ENCODE results near the gene ZNF710. TPM values are rescaled to one million over a fixed set of nuclear protein-coding genes. Genes with fewer than 3 reads are reported as not detected.
A peak's percentile ranks its signal among the peaks of the same experiment; 100 is the strongest.
"Not testable (repeated sequence)": the region's sequence is repeated elsewhere in the genome, so short reads cannot be mapped to it uniquely, and the experiment has no call there.

Gene ZNF710, protein sequence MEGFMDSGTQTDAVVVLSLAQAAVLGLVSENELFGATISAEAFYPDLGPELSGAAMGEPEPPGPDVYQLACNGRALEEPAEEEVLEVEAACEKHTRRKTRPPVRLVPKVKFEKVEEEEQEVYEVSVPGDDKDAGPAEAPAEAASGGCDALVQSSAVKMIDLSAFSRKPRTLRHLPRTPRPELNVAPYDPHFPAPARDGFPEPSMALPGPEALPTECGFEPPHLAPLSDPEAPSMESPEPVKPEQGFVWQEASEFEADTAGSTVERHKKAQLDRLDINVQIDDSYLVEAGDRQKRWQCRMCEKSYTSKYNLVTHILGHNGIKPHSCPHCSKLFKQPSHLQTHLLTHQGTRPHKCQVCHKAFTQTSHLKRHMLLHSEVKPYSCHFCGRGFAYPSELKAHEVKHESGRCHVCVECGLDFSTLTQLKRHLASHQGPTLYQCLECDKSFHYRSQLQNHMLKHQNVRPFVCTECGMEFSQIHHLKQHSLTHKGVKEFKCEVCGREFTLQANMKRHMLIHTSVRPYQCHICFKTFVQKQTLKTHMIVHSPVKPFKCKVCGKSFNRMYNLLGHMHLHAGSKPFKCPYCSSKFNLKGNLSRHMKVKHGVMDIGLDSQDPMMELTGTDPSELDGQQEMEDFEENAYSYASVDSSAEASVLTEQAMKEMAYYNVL
- 10 to 100 TPM in 1 of 4 donors, 1 to 10 TPM in 3; 5.4 to 13.9 (median 7.0) TPM for total RNA-seq

DNA sequence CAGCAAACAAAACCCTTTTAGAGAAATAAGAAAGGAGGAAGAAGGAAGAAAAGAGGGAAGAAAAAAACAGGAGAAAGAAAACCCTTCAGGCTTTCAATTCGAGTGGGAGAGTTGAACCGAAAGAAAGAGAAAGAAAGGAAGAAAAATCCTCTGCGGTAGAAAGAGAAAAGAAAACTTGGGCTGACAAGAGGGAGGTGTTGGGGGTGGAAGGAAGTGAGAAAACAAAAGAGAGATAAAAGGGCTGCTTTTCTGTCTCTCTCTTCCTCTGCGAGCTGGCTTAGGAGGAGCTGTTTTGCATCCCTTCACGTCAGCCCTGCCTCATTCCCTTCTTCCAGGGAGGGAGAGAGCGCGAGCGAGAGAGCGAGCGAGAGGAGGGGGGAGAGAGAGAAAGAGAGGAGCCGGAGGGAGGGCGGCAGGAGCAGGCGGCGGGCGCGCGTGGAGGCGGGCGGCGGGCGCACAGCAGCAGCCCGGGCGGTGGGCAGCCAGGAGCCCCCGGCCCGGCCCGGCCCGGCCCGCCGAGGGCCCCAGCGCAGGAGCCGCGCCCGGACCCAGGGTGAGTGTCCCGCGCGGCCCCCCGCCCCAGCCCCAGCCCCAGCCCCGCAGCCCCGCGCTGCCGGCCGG is at the start of gene ZNF710:
ZNF710 (plus strand) TSS at position 263 of the 621 bp plus-strand sequence. CDS start 65,814 bp downstream, outside the sequence.
- DNase-seq (ENCODE audit: low spot score) (no peak), ATAC-seq (ENCODE audit: low FRiP score) (peak; percentile 33)
- no peak for TF ChIP-seq CTCF (IDR thresholded peaks at IDR 0.05)

DNA sequence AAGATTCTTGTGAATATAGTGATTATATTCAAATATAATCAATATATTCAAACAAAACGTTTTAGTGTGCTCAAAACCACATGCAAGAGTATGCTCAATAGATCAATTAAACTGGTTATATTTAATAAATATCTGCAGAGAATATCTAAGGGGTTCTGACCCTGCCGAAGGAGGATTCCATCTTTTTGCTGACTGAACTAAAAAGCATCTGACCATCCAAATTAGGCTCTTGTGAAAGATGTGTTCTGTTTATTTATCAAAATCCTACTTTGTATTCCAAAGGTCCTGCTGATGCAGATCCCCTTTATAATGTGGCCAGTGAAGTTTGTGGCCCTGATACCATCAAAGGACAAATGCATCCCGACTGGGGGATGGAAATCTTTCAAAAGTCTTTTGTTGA is 46.6 kb upstream of the ZNF710 start:
- TF ChIP-seq CTCF (IDR thresholded peaks at IDR 0.05): no peak
- ATAC-seq (ENCODE audit: low FRiP score): no peak
- DNase-seq (ENCODE audit: low spot score): no peak

DNA sequence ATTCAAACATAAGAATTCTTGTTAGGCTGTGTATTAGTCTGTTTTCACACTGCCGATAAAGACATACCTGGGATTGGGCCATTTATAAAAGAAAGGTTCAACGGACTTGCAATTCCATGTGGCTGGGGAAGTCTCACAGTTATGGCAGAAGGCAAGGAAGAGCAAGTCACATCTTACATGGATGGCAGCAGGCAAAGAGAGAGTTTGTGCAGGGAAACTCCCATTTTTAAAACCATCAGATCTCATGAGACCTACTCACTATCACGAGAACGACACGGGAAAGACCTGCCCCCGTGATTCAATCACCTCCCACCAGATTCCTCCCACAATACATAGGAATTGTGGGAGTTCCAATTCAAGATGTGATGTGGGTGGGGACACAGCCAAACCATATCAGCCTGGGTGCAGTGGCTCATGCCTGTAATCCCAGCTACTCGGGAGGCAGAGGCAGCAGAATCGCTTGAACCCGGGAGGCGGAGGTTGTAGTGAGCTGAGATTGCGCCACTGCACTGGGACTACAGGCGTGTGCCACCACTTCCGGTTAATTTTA is 45.6 kb upstream of the ZNF710 start:
- not testable (repeated sequence) for DNase-seq (ENCODE audit: low spot score)

DNA sequence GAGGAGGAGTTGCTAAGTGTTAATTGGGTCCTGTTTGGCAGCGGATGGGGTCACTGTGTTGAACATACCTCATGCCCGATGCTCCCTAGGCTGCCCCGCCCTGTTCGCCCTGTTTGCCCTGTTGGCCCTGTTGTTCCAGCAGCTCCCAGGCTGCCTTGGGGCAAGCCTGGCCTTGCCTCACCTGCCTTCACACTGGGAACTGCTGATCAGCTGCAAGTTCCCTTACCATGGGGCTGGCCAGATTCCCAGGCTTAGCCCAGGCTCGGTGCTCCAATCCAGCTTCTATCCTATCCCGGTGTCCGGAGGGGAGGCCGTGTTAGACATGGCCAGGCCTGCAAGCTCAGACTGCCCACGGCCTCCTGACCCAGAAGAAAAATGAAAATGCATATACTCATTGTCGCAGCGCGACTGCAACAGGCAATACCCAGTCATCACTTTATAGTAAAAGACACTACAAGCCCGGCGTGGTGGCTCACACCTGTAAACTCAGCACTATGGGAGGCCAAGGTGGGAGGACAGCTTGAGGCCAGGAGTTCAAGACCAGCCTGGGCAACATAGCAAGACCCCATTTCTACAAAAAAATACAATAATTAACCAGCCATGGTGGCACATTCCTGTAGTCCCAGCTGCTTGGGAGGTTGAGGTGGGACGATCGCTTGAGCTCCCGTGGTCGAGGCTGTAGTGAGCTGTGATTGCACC is 42.9 kb upstream of the ZNF710 start:
- TF ChIP-seq CTCF (IDR thresholded peaks at IDR 0.05): no peak
- DNase-seq (ENCODE audit: low spot score) (no peak), ATAC-seq (ENCODE audit: low FRiP score) (no peak)

More for the DNA sequence above, 45.6 kb upstream of the ZNF710 start:
- not testable (repeated sequence) for ATAC-seq (ENCODE audit: low FRiP score)

DNA sequence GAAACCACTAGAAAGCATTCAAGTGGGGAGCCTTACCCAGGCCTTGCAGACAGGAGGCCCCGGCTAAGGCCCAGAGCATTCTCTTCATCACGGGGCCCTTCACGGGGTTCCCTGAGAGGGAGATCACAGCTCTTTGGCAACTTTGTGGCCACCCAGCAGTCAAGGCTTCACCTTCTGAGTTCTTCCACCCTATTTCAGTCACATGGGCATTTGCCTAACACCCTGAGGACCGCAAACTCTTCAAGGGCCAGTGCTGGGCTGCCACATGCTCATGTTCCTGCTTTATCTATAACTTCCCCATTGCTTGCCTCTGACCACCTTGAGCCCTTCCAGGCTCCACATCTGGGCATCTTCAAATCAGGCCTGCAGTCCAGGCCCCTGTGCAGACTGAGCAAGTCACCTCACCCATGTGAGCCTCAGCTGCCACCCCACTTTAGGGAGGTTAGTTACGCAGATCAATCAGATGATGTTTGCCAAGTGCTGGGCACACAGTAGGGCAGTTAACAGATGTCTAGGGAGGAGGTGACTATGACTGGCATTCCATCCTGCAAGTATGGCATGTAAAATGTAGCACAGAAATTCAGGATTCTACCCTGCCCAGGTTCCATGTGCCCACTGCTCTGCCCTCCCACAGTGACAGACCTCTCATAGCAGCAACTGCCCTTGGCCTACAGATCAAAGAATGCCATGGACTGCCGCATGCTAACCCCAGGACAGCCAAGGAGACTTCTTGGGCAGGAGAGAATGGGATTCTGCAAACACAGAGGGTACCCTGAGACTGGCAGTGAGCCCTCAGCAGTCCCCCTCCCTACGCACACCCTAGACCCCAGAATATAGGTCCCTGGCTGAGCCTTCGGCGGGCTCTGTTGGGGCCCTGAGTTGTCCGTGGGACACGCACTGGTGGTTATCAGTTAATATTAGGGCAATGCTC is 37.6 kb upstream of the ZNF710 start:
- no peak for TF ChIP-seq CTCF (IDR thresholded peaks at IDR 0.05)
- no peak for ATAC-seq (ENCODE audit: low FRiP score)
- no peak for DNase-seq (ENCODE audit: low spot score)

DNA sequence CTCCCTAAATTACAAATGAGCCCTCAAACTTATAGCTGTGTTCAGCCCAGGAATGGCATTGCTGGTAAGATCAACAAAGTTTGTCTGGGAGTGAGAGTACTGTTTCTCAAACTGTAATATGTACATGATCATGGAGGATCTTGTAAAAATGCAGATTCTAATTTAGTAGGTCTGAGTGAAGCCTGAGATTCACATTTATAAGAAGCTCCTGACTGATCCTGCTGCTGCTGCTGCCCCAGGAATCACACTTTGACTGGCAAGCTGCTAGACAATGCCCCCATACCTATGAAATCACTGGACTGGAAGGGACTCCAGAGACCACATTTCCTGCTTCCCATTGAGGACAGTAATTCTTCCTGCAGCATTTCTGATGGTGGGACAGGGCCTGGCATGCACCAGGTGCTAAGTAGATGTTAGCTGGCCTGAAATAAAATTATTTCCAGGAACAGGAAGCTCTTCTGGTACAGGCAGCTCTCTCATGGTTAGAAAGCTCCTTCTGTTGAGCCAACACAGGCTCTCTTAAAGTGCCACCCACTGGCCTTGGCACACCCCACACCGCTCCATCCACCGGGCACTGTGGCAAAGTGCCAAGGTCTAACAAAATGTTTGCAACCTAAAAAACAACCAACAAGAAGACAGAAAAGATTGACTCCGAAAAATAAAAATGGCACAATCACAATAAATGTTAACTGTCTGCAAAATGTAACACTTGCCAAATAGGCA is 36.7 kb upstream of the ZNF710 start:
- ATAC-seq (ENCODE audit: low FRiP score) (no peak), DNase-seq (ENCODE audit: low spot score) (no peak)
- no peak for TF ChIP-seq CTCF (IDR thresholded peaks at IDR 0.05)

Measured in omental fat pad (tissue), 4 donors.